HEK293 (cell line): ENCODE data around the gene MTHFSD.

Experiments used
- CTCF ChIA-PET: fragments of 350-600 bp; formaldehyde crosslinking; extraction: SDS; loops from one replicate; lab custom pipeline; 2021; ENCODE audit warnings: antibody characterized with exemption; lab: Yijun Ruan, JAX
- POLR2A ChIA-PET: fragments of 300-600 bp; formaldehyde crosslinking; extraction: SDS; loops from one replicate; lab custom pipeline; 2020; ENCODE audit warnings: antibody characterized with exemption, inconsistent platforms; lab: Yijun Ruan, JAX
- H3K27ac ChIP-seq: fragments of 200-500 bp; sonication (Bioruptor generic); 2 replicates; pipeline ENCODE4 v1.5.1; 2014; ENCODE audit warnings: low read depth, low read length, control low read depth, inconsistent platforms; ENCODE audit errors: extremely low read depth
- H3K36me3 ChIP-seq, 2 experiments: fragments of 200-500 bp in 1 of 2; sonication (Bioruptor generic) in 1 of 2; 1 replicate in 1 of 2; 2 replicates in 1 of 2; pipeline ENCODE4 v1.5.1; 2014 to 2017; ENCODE audit warnings: inconsistent platforms in 2 of 2, low read length in 2 of 2; ENCODE audit not compliant: control insufficient read depth in 2 of 2, insufficient read depth in 1 of 2
- H3K4me1 ChIP-seq: fragments of 200-500 bp; sonication (Bioruptor generic); 2 replicates; pipeline ENCODE4 v1.5.1; 2014; ENCODE audit warnings: mild to moderate bottlenecking, low read length, inconsistent platforms; ENCODE audit not compliant: control insufficient read depth, insufficient read depth
- H3K4me3 ChIP-seq: 2 replicates; pipeline ENCODE4 v1.5.1; 2011; ENCODE audit warnings: low read depth, mild to moderate bottlenecking, control low read depth, low read length, moderate library complexity
- H3K9me3 ChIP-seq: fragments of 200-500 bp; sonication (Bioruptor generic); 2 replicates; pipeline ENCODE4 v1.5.1; 2014; ENCODE audit warnings: low read depth, low read length, inconsistent platforms; ENCODE audit not compliant: control insufficient read depth, insufficient read depth
- HOXA7 ChIP-seq: sonication (generic); formaldehyde crosslinking; IDR thresholded peaks from 2 replicates; pipeline ENCODE4 v1.8.1; 2022; ENCODE audit warnings: missing genetic modification reagents, borderline replicate concordance
- HOXC10 ChIP-seq: sonication (generic); formaldehyde crosslinking; IDR thresholded peaks from 2 replicates; pipeline ENCODE4 v1.8.1; 2023; ENCODE audit warnings: mild to moderate bottlenecking, missing genetic modification reagents
- MYNN ChIP-seq: fragments of 450-650 bp; formaldehyde crosslinking; IDR thresholded peaks from 2 replicates; pipeline ENCODE4 v1.5.1; 2016; ENCODE audit warnings: missing biosample characterization, missing genetic modification characterization, borderline replicate concordance
- OVOL3 ChIP-seq: fragments of 450-650 bp; formaldehyde crosslinking; IDR thresholded peaks from 2 replicates; pipeline ENCODE4 v1.5.1; 2016; ENCODE audit warnings: missing biosample characterization, missing genetic modification characterization
- SP2 ChIP-seq: fragments of 450-650 bp; formaldehyde crosslinking; IDR thresholded peaks from 2 replicates; pipeline ENCODE4 v1.5.1; 2016; ENCODE audit warnings: missing biosample characterization, missing genetic modification characterization
- ZBTB7A ChIP-seq: fragments of 450-650 bp; formaldehyde crosslinking; IDR thresholded peaks from 2 replicates; pipeline ENCODE4 v1.5.1; 2016; ENCODE audit warnings: low read depth, missing biosample characterization, missing genetic modification characterization
- ZNF16 ChIP-seq: fragments of 450-650 bp; formaldehyde crosslinking; IDR thresholded peaks from 2 replicates; pipeline ENCODE4 v1.5.1; 2016; ENCODE audit warnings: low read depth, missing biosample characterization, missing genetic modification characterization
- ZNF19 ChIP-seq: fragments of 450-650 bp; formaldehyde crosslinking; IDR thresholded peaks from 2 replicates; pipeline ENCODE4; 2016; ENCODE audit warnings: missing biosample characterization, missing genetic modification characterization, low read depth
- ZNF266 ChIP-seq: fragments of 450-650 bp; formaldehyde crosslinking; IDR thresholded peaks from 2 replicates; pipeline ENCODE4 v1.5.1; 2016; ENCODE audit warnings: missing biosample characterization, missing genetic modification characterization, low read depth
- ZNF335 ChIP-seq: fragments of 450-650 bp; formaldehyde crosslinking; conservative IDR thresholded peaks from 2 replicates; pipeline ENCODE4 v1.5.1; 2016; ENCODE audit warnings: missing biosample characterization, missing genetic modification characterization
- ZNF416 ChIP-seq: fragments of 450-650 bp; formaldehyde crosslinking; IDR thresholded peaks from 2 replicates; pipeline ENCODE4 v1.5.1; 2016; ENCODE audit warnings: missing biosample characterization, missing genetic modification characterization
- ZNF529 ChIP-seq: fragments of 450-650 bp; formaldehyde crosslinking; IDR thresholded peaks from 2 replicates; pipeline ENCODE4 v1.5.1; 2017; ENCODE audit warnings: missing genetic modification characterization, missing biosample characterization; ENCODE audit not compliant: insufficient replicate concordance
- ZNF561 ChIP-seq: fragments of 450-650 bp; IDR thresholded peaks from 2 replicates; pipeline ENCODE4 v1.5.1; 2018; ENCODE audit warnings: missing biosample characterization, missing genetic modification characterization, borderline replicate concordance
- ZNF677 ChIP-seq: fragments of 450-650 bp; IDR thresholded peaks from 2 replicates; pipeline ENCODE4 v1.5.0; 2018; ENCODE audit warnings: missing biosample characterization, mild to moderate bottlenecking, missing genetic modification characterization, moderate library complexity
- ZNF707 ChIP-seq: fragments of 450-650 bp; formaldehyde crosslinking; IDR thresholded peaks from 2 replicates; pipeline ENCODE4 v1.5.1; 2016; ENCODE audit warnings: missing biosample characterization, missing genetic modification characterization
- ZNF777 ChIP-seq: fragments of 450-650 bp; formaldehyde crosslinking; IDR thresholded peaks from 2 replicates; pipeline ENCODE4 v1.5.1; 2017; ENCODE audit warnings: missing biosample characterization, missing genetic modification characterization, borderline replicate concordance
- ZNF785 ChIP-seq: fragments of 450-650 bp; formaldehyde crosslinking; IDR thresholded peaks from 2 replicates; pipeline ENCODE4 v1.5.1; 2016; ENCODE audit warnings: missing biosample characterization, missing genetic modification characterization
- ZNF843 ChIP-seq: fragments of 450-650 bp; formaldehyde crosslinking; IDR thresholded peaks from 2 replicates; pipeline ENCODE4 v1.5.1; 2016; ENCODE audit warnings: missing biosample characterization, missing genetic modification characterization
- TF ChIP-seq, protein P1 (sequence below): fragments of 450-650 bp; formaldehyde crosslinking; conservative IDR thresholded peaks from 2 replicates; pipeline ENCODE4 v1.5.1; 2016; ENCODE audit warnings: low read depth, missing biosample characterization, missing genetic modification characterization
- TF ChIP-seq, protein P2 (sequence below): fragments of 450-650 bp; formaldehyde crosslinking; IDR thresholded peaks from 2 replicates; pipeline ENCODE4 v1.5.1; 2016; ENCODE audit warnings: missing biosample characterization, missing genetic modification characterization
- TF ChIP-seq, protein P3 (sequence below): fragments of 450-650 bp; formaldehyde crosslinking; IDR thresholded peaks from 2 replicates; pipeline ENCODE4 v1.5.1; 2016; ENCODE audit warnings: missing biosample characterization, missing genetic modification characterization
- TF ChIP-seq, protein P4 (sequence below): fragments of 450-650 bp; formaldehyde crosslinking; IDR thresholded peaks from 2 replicates; pipeline ENCODE4 v1.5.1; 2016; ENCODE audit warnings: missing biosample characterization, missing genetic modification characterization

The MTHFSD gene

DNA sequence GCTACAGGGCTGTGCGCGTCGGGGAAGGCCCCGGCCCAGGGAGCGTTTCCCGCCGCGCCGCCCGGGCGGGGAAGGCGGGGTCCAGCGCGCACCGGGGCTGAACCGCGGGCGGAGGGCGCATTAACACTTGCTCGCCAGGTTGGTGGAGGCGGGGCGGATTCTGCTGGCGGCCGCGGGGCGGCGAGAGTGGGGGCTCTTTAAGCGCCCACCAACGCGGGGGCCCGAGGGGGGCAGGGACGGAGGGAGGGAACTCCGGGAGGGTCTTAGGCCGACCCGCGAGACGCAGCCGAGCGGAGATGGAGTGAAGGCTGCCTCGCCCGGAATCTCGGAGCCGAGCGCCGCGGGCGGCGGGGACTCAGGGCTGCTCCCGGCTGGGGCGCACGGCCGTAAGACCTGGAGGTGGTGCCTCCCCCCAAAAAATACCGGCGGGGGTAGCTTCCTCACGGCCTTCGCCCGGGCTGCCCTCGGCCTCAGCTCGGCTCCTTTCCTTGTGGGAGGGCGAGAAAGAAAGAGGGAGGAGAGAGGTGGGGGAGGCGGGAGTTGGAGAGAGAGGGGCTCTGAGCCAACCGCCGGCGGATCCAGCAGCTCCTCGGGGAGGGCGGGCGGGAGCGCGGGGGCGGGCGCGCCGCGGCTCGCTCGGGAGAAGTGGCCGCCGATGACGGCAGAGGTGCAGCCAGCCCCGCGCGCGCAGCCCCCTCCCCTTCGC is 45.1 kb downstream of the MTHFSD start (continued):
- TF ChIP-seq, protein P1, sequence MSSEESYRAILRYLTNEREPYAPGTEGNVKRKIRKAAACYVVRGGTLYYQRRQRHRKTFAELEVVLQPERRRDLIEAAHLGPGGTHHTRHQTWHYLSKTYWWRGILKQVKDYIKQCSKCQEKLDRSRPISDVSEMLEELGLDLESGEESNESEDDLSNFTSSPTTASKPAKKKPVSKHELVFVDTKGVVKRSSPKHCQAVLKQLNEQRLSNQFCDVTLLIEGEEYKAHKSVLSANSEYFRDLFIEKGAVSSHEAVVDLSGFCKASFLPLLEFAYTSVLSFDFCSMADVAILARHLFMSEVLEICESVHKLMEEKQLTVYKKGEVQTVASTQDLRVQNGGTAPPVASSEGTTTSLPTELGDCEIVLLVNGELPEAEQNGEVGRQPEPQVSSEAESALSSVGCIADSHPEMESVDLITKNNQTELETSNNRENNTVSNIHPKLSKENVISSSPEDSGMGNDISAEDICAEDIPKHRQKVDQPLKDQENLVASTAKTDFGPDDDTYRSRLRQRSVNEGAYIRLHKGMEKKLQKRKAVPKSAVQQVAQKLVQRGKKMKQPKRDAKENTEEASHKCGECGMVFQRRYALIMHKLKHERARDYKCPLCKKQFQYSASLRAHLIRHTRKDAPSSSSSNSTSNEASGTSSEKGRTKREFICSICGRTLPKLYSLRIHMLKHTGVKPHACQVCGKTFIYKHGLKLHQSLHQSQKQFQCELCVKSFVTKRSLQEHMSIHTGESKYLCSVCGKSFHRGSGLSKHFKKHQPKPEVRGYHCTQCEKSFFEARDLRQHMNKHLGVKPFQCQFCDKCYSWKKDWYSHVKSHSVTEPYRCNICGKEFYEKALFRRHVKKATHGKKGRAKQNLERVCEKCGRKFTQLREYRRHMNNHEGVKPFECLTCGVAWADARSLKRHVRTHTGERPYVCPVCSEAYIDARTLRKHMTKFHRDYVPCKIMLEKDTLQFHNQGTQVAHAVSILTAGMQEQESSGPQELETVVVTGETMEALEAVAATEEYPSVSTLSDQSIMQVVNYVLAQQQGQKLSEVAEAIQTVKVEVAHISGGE (tag by site-specific recombination): peak; percentile 63; the same call in 1 of the 2 replicates
- TF ChIP-seq, protein P2, sequence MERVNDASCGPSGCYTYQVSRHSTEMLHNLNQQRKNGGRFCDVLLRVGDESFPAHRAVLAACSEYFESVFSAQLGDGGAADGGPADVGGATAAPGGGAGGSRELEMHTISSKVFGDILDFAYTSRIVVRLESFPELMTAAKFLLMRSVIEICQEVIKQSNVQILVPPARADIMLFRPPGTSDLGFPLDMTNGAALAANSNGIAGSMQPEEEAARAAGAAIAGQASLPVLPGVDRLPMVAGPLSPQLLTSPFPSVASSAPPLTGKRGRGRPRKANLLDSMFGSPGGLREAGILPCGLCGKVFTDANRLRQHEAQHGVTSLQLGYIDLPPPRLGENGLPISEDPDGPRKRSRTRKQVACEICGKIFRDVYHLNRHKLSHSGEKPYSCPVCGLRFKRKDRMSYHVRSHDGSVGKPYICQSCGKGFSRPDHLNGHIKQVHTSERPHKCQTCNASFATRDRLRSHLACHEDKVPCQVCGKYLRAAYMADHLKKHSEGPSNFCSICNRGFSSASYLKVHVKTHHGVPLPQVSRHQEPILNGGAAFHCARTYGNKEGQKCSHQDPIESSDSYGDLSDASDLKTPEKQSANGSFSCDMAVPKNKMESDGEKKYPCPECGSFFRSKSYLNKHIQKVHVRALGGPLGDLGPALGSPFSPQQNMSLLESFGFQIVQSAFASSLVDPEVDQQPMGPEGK (tag by site-specific recombination): peak; percentile 88
- peak; percentile 24; the same call in 1 of the 2 replicates for TF ChIP-seq ZNF843 (tag by site-specific recombination)
- TF ChIP-seq ZBTB7A (tag by site-specific recombination): 0 out of 2 replicates have a peak, but pooled peaks have one; percentile 12

DNA sequence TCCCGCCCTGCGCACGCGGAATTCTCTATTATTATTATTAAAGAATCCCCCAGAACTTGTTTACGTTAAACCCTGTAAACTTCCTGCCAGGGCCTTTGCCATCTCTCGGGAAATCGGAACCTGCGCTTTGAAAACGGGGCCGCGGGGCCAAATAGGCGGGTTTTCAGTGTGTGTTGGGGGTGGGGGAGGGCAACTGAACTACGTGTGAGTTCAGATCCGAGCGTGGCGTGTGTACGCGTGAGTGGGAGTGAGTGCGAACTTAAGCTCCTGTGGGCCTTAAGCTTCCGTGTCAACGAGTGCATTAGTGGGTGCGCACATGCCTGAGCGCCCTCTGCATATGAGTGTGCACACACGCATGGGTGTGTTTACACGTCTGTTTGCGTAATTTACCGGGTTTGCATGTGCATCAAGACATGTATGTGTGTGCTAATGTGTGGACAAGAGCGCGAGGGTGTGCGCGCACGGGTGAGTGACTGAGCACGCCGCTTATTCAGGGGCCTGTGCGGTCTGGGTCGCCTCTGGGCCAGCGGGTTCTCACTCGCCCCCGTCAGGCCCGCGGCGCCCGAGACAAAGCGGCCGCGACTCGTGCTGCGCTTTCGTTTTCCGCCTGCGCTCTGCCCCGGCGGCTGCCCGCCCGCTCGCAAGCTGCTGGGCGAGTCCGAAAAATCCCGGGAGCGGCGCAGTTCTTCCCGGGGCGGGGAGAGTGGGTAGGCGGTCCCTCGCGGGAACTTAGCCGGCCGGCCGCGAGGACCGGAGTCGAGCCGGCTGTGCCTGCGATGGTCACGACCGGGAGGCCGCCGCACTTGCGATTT is 45.9 kb downstream of the MTHFSD start:
- peak overlapping the region; percentile 91 for H3K27ac ChIP-seq
- H3K36me3 ChIP-seq: peaks cover 0 to 13% of the 10 kb centered on the region in 2 experiments; a peak in 1 of 3 replicates
- peak overlapping the region; percentile 52 for H3K4me3 ChIP-seq
- H3K4me1 ChIP-seq: peaks cover 3% of the 10 kb centered on the region
- no peaks in the 10 kb centered on the region for H3K9me3 ChIP-seq
- CTCF ChIA-PET: interaction anchor here (1.0 to 1.2 kb wide), 2 partner anchors 256 to 463 kb away, joined by 3 read pairs; no protein-coding TSS in a partner anchor
- POLR2A ChIA-PET: interaction anchor here (0.6 kb wide), 1 partner anchor 168 kb away, joined by 5 read pairs; no protein-coding TSS in a partner anchor
- TF ChIP-seq HOXA7 (CRISPR knock-in tag): no peak
- no peak for TF ChIP-seq OVOL3 (tag by site-specific recombination)
- no peak for TF ChIP-seq ZNF19 (tag by site-specific recombination)
- no peak for TF ChIP-seq ZNF529 (tag by site-specific recombination)
- TF ChIP-seq ZNF777 (tag by site-specific recombination): peak; percentile 73
- no peak for TF ChIP-seq ZNF16 (tag by site-specific recombination)
- no peak for TF ChIP-seq ZNF707
- 0 out of 2 replicates have a peak, but pooled peaks have one; percentile 26 for TF ChIP-seq ZNF416 (tag by site-specific recombination)
- no peak for TF ChIP-seq ZNF561
- TF ChIP-seq HOXC10: no peak
- TF ChIP-seq, protein P3, sequence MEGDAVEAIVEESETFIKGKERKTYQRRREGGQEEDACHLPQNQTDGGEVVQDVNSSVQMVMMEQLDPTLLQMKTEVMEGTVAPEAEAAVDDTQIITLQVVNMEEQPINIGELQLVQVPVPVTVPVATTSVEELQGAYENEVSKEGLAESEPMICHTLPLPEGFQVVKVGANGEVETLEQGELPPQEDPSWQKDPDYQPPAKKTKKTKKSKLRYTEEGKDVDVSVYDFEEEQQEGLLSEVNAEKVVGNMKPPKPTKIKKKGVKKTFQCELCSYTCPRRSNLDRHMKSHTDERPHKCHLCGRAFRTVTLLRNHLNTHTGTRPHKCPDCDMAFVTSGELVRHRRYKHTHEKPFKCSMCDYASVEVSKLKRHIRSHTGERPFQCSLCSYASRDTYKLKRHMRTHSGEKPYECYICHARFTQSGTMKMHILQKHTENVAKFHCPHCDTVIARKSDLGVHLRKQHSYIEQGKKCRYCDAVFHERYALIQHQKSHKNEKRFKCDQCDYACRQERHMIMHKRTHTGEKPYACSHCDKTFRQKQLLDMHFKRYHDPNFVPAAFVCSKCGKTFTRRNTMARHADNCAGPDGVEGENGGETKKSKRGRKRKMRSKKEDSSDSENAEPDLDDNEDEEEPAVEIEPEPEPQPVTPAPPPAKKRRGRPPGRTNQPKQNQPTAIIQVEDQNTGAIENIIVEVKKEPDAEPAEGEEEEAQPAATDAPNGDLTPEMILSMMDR (tag by site-specific recombination): peak; percentile 61
- TF ChIP-seq ZNF266 (tag by site-specific recombination): no peak
- TF ChIP-seq SP2 (tag by site-specific recombination): peak; percentile 50
- TF ChIP-seq ZNF677: no peak
- peak; percentile 88 for TF ChIP-seq ZNF335
- TF ChIP-seq, protein P4, sequence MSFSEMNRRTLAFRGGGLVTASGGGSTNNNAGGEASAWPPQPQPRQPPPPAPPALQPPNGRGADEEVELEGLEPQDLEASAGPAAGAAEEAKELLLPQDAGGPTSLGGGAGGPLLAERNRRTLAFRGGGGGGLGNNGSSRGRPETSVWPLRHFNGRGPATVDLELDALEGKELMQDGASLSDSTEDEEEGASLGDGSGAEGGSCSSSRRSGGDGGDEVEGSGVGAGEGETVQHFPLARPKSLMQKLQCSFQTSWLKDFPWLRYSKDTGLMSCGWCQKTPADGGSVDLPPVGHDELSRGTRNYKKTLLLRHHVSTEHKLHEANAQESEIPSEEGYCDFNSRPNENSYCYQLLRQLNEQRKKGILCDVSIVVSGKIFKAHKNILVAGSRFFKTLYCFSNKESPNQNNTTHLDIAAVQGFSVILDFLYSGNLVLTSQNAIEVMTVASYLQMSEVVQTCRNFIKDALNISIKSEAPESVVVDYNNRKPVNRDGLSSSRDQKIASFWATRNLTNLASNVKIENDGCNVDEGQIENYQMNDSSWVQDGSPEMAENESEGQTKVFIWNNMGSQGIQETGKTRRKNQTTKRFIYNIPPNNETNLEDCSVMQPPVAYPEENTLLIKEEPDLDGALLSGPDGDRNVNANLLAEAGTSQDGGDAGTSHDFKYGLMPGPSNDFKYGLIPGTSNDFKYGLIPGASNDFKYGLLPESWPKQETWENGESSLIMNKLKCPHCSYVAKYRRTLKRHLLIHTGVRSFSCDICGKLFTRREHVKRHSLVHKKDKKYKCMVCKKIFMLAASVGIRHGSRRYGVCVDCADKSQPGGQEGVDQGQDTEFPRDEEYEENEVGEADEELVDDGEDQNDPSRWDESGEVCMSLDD (tag by site-specific recombination): no peak
- TF ChIP-seq MYNN (tag by site-specific recombination): no peak
- no peak for TF ChIP-seq ZNF785 (tag by site-specific recombination)
